T-helper 17 cell (primary cell): ENCODE data around the gene CPNE9. TPM values are rescaled to one million over a fixed set of nuclear protein-coding genes. Genes with fewer than 3 reads are reported as not detected.

Experiments
- ATAC-seq: fragments of 150-1000 bp; cut with Tn5 transposase; 2 replicates; pipeline ENCODE4 v1.10.0; 2021; ENCODE audit warnings: mild to moderate bottlenecking, moderate library complexity
- DNase-seq, 3 donors: peaks; one replicate each; pipeline versions ENCODE4 v3.0.0 to v3.0.0-alpha.2; 2020 to 2021
- H3K9me3 ChIP-seq: one replicate; pipeline ENCODE4 v1.7.0; 2013; ENCODE audit warnings: low read length, mild to moderate bottlenecking; ENCODE audit not compliant: control insufficient read depth, poor library complexity, severe bottlenecking
- H3K27ac Mint-ChIP-seq: one replicate; pipeline ENCODE4 v1.8.0; 2022; ENCODE audit warnings: mild to moderate bottlenecking, moderate library complexity, mixed read lengths
- H3K27me3 Mint-ChIP-seq: one replicate; pipeline ENCODE4 v1.8.0; 2022; ENCODE audit warnings: mixed read lengths
- H3K36me3 Mint-ChIP-seq: one replicate; pipeline ENCODE4 v1.8.0; 2022; ENCODE audit warnings: low read depth, mixed read lengths
- H3K4me1 Mint-ChIP-seq: one replicate; pipeline ENCODE4 v1.8.0; 2022; ENCODE audit warnings: mild to moderate bottlenecking, mixed read lengths
- H3K4me3 Mint-ChIP-seq: one replicate; pipeline ENCODE4 v1.8.0; 2022; ENCODE audit warnings: mild to moderate bottlenecking, moderate library complexity, mixed read lengths
- total RNA-seq, 4 donors: library from RNA in 2 of 4; stranded (reverse) in 2 of 4; gene quantifications; one replicate each; pipeline ENCODE4 v1.2.3 and lab custom pipeline; 2022 to 2026

The CPNE9 gene, protein sequence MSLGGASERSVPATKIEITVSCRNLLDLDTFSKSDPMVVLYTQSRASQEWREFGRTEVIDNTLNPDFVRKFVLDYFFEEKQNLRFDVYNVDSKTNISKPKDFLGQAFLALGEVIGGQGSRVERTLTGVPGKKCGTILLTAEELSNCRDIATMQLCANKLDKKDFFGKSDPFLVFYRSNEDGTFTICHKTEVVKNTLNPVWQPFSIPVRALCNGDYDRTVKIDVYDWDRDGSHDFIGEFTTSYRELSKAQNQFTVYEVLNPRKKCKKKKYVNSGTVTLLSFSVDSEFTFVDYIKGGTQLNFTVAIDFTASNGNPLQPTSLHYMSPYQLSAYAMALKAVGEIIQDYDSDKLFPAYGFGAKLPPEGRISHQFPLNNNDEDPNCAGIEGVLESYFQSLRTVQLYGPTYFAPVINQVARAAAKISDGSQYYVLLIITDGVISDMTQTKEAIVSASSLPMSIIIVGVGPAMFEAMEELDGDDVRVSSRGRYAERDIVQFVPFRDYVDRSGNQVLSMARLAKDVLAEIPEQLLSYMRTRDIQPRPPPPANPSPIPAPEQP
- total RNA-seq (not detected), total RNA-seq (lab: John Stamatoyannopoulos, UW) (0.23 to 0.53 reads per million in 2 donors)

DNA sequence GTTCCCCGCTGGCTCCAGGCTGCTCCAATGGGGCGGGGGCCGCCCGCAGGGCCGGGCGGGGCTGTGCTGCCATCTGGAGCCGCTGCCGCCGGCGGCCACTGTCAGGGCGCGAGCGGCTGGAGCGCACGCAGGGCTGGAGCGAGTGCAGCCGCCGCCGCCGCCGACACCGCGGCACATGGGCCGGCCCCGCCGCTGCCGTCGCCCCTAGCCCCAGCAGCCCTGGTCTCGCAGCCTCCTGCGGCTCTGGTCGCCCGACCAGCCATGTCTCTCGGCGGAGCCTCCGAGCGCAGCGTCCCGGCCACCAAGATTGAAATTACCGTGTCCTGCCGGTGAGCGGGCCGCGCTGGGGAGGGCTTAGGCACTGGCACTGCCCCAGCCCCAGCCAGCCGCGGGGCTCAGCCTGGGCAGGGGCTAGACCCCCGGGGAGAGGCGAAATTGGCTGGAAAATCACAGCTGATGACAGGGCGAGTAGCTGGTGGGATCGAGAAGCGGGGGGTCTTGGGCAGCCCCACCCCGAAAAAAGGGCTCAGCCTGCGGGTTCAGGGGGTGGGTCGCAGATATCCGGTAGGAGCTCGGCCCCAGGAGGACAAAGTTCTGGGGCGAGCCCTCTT lies at the start of gene CPNE9:
Gene CPNE9, plus strand, starts transcription at position 98 of the 611 bp plus-strand sequence. Its CDS starts 164 bp downstream, at position 262.
- H3K9me3 ChIP-seq: no peaks in the 10 kb centered on the region

DNA sequence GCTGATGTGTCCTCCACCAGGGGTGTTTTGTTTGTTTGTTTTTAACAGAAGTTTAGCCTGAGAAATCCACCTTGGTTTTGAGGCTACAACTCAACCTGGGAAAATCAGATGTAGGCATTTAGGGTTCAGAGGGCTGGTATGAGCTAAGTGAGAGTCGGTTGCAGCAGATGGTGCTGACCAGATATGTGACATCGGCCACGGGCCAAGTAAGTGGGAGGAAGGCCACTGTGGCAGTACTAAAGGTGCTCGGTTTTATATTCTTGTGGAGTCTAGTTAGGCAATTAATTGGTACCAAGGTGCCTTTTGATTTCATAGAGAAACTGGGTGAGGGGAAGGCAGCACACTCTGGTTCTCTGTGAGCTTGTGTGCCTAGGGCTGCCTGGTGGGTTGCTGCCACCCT lies 43.8 kb upstream of the CPNE9 start:
- H3K4me3 Mint-ChIP-seq: no peak overlapping the region

More for the DNA sequence above, at the start of gene CPNE9:
- Mint-ChIP-seq H3K36me3 (peaks cover 12% of the 10 kb centered on the region), H3K27me3 (peaks cover 10% of the 10 kb centered on the region), H3K4me1 (peaks cover 10% of the 10 kb centered on the region), H3K4me3 (peak within 1 kb of the TSS; percentile 77), H3K27ac (no peak within 1 kb of the TSS)
- DNase-seq (no peak), ATAC-seq (peak; percentile 20)

DNA sequence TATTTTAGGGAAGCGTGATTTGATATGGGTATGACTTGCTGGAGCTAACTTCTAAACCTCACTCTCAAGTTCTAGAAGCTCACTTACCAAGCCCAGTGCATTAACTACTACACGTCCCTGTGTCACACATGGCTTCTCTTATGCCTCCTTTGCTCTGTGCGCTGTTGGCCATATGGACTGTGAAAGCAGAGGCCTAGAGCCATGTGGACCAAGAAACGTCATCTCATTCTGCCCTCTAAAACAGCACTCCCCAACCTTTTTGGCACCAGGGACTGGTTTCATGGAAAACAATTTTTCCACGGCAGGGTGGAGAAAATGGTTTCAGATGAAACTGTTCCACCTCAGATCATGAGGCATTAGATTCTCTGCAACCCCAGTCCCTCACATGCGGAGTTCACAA lies 42.7 kb upstream of the CPNE9 start:
- H3K27ac Mint-ChIP-seq: no peak overlapping the region
- H3K9me3 ChIP-seq: no peaks in the 10 kb centered on the region
- no peak for DNase-seq
- ATAC-seq: no peak
- peaks cover 22% of the 10 kb centered on the region for H3K4me1 Mint-ChIP-seq
- H3K27me3 Mint-ChIP-seq: no peaks in the 10 kb centered on the region
- H3K4me3 Mint-ChIP-seq: peak overlapping the region; percentile 28
- H3K36me3 Mint-ChIP-seq: peaks cover 9% of the 10 kb centered on the region

More for the DNA sequence above, 43.8 kb upstream of the CPNE9 start:
- no peaks in the 10 kb centered on the region for H3K9me3 ChIP-seq
- H3K4me1 Mint-ChIP-seq: peaks cover 22% of the 10 kb centered on the region
- ATAC-seq: no peak
- no peak overlapping the region for H3K27ac Mint-ChIP-seq
- no peak for DNase-seq
- no peaks in the 10 kb centered on the region for H3K27me3 Mint-ChIP-seq
- peaks cover 9% of the 10 kb centered on the region for H3K36me3 Mint-ChIP-seq

DNA sequence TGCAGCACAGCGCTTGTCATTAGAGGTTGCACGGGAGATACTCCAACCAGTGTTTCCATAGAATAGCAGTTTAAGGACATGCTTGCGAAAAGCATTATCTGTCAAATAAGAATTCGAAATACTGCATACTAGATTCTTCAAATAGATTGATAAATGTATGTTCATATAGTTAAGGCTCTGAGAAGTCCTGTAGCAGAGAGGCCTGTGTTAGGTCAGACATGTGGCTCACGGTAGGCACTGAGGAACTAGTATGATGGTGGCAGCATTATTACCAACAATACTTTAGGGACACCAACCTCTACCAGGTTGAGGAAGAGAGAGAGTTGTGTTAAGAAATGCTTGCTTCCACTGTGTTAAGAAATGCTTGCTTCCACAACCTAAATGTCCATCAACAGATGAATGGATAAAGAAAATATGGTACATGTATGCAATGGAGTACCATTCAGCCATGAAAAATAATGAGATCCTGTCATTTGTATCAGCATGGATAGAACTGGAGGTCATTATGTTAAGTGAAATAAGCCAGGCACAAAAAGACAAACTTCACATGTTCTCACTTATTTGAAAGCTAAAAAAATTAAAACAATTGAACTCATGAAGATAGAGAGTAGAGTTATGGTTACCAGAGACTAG lies 39.4 kb upstream of the CPNE9 start:
- H3K4me1 Mint-ChIP-seq: peaks cover 11% of the 10 kb centered on the region
- no peaks in the 10 kb centered on the region for H3K27me3 Mint-ChIP-seq
- no peak overlapping the region for H3K4me3 Mint-ChIP-seq

DNA sequence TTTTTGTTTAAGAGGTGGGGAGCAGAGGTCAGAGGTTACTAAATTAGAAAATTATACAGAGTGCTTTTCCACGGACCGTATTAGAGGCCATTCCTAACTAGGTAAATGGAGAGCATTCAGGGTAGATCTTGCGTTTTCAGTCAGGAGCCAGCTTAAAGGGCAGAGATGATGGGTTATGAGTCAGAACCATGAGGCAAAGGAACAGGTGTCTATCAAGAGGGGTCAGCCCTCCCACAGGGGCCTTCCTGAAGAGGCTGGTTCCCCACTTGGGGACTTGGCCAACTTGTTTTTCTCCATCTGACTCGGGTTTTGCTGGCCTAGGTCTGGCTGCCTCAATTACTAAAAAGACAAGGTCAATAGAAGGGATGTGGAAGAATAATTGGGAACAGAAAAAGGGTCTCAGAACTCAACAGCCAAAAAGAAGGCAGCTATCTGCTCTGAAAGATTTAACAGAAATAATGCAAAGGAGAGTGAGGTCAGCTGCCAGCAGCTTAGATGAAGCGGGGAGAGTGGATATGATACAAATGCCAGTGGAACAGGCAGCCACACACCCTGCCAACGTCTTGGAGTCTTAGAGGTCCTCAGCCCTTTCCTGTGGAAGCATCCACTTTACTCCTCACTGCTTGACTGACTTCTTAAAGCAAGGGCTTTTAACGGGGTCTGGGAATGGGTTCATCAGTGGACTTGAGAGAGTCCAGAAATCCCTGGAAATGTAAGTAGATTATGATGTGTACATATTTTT lies 36.8 kb upstream of the CPNE9 start:
- Mint-ChIP-seq H3K27ac (no peak overlapping the region), H3K27me3 (no peaks in the 10 kb centered on the region), H3K4me1 (peaks cover 6% of the 10 kb centered on the region), H3K4me3 (no peak overlapping the region), H3K36me3 (peaks cover 14% of the 10 kb centered on the region)
- DNase-seq (no peak), ATAC-seq (no peak)
- no peaks in the 10 kb centered on the region for H3K9me3 ChIP-seq

More for the DNA sequence above, 39.4 kb upstream of the CPNE9 start:
- ATAC-seq: no peak
- Mint-ChIP-seq H3K36me3 (peaks cover 13% of the 10 kb centered on the region), H3K27ac (no peak overlapping the region)
- H3K9me3 ChIP-seq: no peaks in the 10 kb centered on the region
- DNase-seq: no peak

DNA sequence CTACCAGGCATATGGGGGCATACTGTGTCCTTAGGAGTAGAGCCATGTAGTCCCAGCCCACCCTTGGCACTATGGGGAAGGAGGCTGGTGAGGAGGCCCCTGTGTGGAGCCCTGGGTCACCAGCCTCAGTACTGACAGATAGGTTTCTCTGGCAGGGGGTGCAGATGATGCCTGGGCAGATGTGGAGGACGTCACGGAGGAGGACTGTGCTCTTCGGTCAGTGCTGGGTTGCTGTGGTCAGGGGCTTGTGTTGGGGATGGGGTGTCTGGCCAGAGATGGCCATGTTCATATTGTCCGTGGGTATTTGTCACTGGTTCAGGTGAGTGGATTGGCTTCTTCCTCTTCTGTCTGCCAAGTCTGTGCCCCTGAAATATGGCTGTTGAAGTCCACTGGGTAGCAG lies 34.4 kb upstream of the CPNE9 start:
- Mint-ChIP-seq H3K27me3 (no peaks in the 10 kb centered on the region), H3K36me3 (peaks cover 15% of the 10 kb centered on the region), H3K4me3 (no peak overlapping the region), H3K27ac (no peak overlapping the region), H3K4me1 (peaks cover 6% of the 10 kb centered on the region)
- ATAC-seq (no peak), DNase-seq (no peak)
- H3K9me3 ChIP-seq: no peaks in the 10 kb centered on the region

DNA sequence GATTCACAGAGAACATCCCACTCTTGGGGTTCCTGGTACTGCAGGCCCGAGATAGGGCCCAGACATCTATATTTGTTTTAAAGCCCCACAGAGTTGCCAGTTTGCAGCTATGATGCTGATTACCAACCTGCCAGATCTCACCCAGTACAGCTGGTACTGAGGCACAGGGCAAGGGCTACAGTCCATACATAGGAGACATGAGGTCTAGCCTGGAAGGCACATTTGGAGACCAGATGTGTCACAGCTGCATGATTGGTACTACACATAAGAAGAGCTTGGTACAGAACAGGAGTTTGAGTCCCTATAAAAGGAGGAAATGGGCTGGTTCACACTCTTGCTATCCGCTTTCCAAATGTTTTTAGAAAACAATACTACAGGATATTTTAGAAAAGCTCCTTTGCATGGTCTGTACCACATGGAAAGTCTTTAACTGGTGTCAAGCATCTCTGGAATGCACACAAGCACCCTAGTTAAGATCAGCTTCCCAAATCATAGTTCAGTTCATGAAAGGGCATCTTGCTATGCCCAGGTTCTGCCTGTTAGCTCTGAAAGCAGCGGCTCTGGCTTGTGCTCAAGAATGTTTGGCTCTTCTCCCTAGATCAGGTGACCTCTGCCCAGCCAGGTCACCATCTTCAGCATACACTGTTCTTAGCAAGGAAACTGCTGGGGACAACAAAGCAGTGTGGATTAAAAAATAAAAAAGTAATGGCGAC lies 33.8 kb upstream of the CPNE9 start:
- peaks cover 13% of the 10 kb centered on the region for H3K36me3 Mint-ChIP-seq
- H3K4me3 Mint-ChIP-seq: no peak overlapping the region
- no peak overlapping the region for H3K27ac Mint-ChIP-seq
- no peak for ATAC-seq
- no peaks in the 10 kb centered on the region for H3K27me3 Mint-ChIP-seq
- H3K9me3 ChIP-seq: no peaks in the 10 kb centered on the region
- peaks cover 6% of the 10 kb centered on the region for H3K4me1 Mint-ChIP-seq
- DNase-seq: no peak

DNA sequence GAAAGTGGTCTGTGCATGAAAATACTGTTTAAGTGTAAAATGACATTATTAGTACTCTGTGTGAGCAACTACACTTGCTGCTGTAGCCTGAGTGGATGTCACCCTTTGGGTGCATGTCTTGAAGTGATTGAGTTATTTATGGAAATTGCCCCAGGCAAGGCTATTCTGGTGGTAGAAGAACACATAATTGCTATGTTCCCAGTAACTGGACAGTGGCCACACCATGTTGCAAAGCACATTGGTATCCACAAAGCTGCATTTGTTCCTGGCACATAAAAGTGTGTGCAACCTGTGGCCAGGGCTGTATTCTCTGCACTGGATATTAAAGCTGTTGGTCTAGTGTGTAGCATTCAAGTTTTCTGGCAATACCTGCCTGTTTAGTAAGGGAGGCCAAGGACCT lies 30.6 kb upstream of the CPNE9 start:
- H3K27ac Mint-ChIP-seq: no peak overlapping the region
- no peak overlapping the region for H3K4me3 Mint-ChIP-seq
- H3K27me3 Mint-ChIP-seq: no peaks in the 10 kb centered on the region
- no peaks in the 10 kb centered on the region for H3K9me3 ChIP-seq
- H3K4me1 Mint-ChIP-seq: peaks cover 3% of the 10 kb centered on the region
- DNase-seq: no peak
- ATAC-seq: no peak
- H3K36me3 Mint-ChIP-seq: peaks cover 11% of the 10 kb centered on the region

DNA sequence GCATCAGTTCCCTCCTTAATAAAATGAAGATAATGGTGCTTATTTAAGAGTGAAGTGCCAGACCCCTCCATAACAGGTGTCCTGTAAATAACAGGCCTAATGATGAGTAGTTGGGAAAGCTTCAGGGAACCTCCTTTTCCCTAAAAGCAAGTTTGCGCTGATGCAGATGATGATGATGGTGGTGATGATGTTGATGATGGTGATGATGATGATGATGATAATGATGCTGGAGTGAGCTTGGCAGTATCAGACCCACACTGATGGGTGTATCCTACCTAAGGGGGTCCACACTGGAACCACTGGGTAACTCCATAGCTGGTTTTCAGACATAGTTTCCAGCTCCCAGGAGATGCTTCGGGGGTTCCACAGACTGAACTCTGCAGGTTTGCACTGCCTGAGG lies 29.9 kb upstream of the CPNE9 start:
- Mint-ChIP-seq H3K4me3 (no peak overlapping the region), H3K36me3 (peaks cover 16% of the 10 kb centered on the region), H3K27me3 (no peaks in the 10 kb centered on the region)

DNA sequence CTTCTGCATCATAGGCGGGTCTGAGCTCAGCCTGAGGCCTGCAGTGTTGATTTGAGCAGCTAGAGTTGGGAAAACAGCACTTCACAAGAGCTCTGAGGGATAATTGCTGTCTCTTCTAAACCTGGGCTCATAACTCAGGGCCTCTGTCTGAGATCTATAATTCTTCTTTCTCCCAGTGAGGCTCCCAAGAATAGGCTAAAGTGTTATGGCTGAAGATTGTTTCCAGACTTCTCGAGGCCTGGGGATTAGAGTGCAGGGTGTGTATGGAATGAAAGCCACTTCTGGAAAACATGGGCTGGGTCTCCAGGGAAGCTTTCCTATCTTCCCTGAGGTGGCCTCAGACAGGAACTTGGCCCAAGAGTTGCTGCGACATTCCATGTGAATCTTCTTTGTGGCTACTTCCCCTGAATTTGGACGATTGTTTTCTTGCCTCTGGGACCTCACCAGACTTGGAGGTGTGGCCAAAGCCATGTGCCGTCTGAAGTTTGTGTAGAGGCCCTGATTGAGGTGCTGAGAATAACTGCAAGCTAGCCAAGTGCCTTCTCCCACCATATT lies 27.8 kb upstream of the CPNE9 start:
- Mint-ChIP-seq H3K4me3 (no peak overlapping the region), H3K27me3 (no peaks in the 10 kb centered on the region), H3K27ac (no peak overlapping the region), H3K4me1 (peaks cover 3% of the 10 kb centered on the region), H3K36me3 (peaks cover 22% of the 10 kb centered on the region)
- no peak for ATAC-seq
- no peaks in the 10 kb centered on the region for H3K9me3 ChIP-seq
- no peak for DNase-seq

More for the DNA sequence above, 29.9 kb upstream of the CPNE9 start:
- DNase-seq: no peak
- H3K27ac Mint-ChIP-seq: no peak overlapping the region
- peaks cover 3% of the 10 kb centered on the region for H3K4me1 Mint-ChIP-seq
- H3K9me3 ChIP-seq: no peaks in the 10 kb centered on the region
- ATAC-seq: no peak

DNA sequence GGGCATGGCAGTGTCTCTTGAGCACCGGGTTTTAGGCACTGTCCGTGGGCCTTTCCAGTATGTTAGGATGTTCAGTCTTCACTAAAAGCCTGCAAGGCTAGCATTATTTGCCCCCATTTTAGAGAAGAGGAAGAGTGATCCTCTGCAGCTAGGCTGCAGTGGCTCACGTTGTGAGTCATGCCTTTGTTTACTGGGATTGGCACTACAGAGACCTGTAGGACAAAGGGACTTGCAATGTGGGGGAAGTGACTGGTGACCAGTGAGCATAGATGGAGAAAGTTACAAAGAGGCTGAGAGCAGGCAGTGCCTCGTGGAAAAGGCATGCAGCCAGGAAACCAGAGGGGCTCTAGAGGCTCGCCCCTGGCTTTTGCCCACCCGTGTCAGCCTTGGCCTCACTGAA lies 26.8 kb upstream of the CPNE9 start:
- DNase-seq (no peak), ATAC-seq (no peak)
- peaks cover 7% of the 10 kb centered on the region for H3K4me1 Mint-ChIP-seq
- no peak overlapping the region for H3K4me3 Mint-ChIP-seq
- no peak overlapping the region for H3K27ac Mint-ChIP-seq
- no peaks in the 10 kb centered on the region for H3K27me3 Mint-ChIP-seq
- H3K9me3 ChIP-seq: no peaks in the 10 kb centered on the region
- peaks cover 22% of the 10 kb centered on the region for H3K36me3 Mint-ChIP-seq

DNA sequence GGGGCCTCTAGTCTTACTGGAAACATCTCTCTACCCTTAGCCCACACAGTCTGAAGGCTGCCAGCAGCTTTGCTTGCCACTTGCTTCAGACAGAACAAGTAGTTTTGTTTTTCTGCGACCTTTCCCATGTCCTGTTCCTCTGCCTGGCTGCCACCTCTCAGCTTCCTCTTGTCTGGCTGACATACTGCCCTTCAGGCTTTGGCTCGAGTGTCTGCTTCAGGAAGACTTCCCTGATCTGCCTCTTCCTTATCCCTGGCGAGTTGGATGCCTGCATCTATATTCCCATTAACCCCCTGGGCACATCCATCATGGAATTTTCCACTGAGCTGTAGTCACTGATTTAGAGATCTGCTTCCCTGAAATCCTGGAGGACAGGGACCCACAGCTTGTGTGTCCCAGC lies 25.1 kb upstream of the CPNE9 start:
- ATAC-seq: no peak

More for the DNA sequence above, 25.1 kb upstream of the CPNE9 start:
- no peak for DNase-seq
- Mint-ChIP-seq H3K4me1 (peaks cover 7% of the 10 kb centered on the region), H3K4me3 (no peak overlapping the region), H3K27me3 (no peaks in the 10 kb centered on the region), H3K36me3 (peaks cover 20% of the 10 kb centered on the region), H3K27ac (peak overlapping the region; percentile 62)
- no peaks in the 10 kb centered on the region for H3K9me3 ChIP-seq
